ENCODE data around the gene ZXDB. TPM values are rescaled to one million over a fixed set of nuclear protein-coding genes. Genes with fewer than 3 reads are reported as not detected.
"Not testable (repeated sequence)": the region's sequence is repeated elsewhere in the genome, so short reads cannot be mapped to it uniquely, and the experiment has no call there.

ZXDB gene
- total RNA-seq, 1 donor from 2014 or later: 9.4 TPM

- Histone ChIP-seq H3K36me3 (ENCODE audit: control insufficient read depth, insufficient read depth, low read length) (no peaks in the 10 kb centered on the region), H3K27me3 (ENCODE audit: control insufficient read depth, insufficient read depth, low read length) (no peaks in the 10 kb centered on the region), H3K4me3 (ENCODE audit: low read depth, low read length) (no peak overlapping the region)
- DNase-seq (ENCODE audit: low read depth): no peak
- TF ChIP-seq CTCF (IDR thresholded peaks at IDR 0.05; ENCODE audit: insufficient read depth, low read length, poor library complexity, severe bottlenecking): no peak
These were observed 15.7 kb downstream of the ZXDB start for GRCh38 chrX:57607295-57608187.

- DNase-seq (ENCODE audit: low read depth); H3K36me3 ChIP-seq (ENCODE audit: control insufficient read depth, insufficient read depth, low read length): not testable (repeated sequence)
These were observed 21.5 kb downstream of the ZXDB start for GRCh38 chrX:57613351-57613750.

GRCh38 chrX:57629438-57629837 lies 37.6 kb downstream of the ZXDB start:
- DNase-seq (ENCODE audit: low read depth); H3K4me3 ChIP-seq (ENCODE audit: low read depth, low read length); H3K27me3 ChIP-seq (ENCODE audit: control insufficient read depth, insufficient read depth, low read length); H3K36me3 ChIP-seq (ENCODE audit: control insufficient read depth, insufficient read depth, low read length): not testable (repeated sequence)

More at GRCh38 chrX:57613351-57613750, 21.5 kb downstream of the ZXDB start:
- H3K27me3 ChIP-seq (ENCODE audit: control insufficient read depth, insufficient read depth, low read length); H3K4me3 ChIP-seq (ENCODE audit: low read depth, low read length): not testable (repeated sequence)

GRCh38 chrX:57640674-57641016 lies 48.8 kb downstream of the ZXDB start:
- no peak for TF ChIP-seq CTCF (IDR thresholded peaks at IDR 0.05; ENCODE audit: insufficient read depth, low read length, poor library complexity, severe bottlenecking)
- H3K27me3 ChIP-seq (ENCODE audit: control insufficient read depth, insufficient read depth, low read length): no peaks in the 10 kb centered on the region
- H3K4me3 ChIP-seq (ENCODE audit: low read depth, low read length): no peak overlapping the region
- no peaks in the 10 kb centered on the region for H3K36me3 ChIP-seq (ENCODE audit: control insufficient read depth, insufficient read depth, low read length)
- DNase-seq (ENCODE audit: low read depth): no peak

- no peak for TF ChIP-seq CTCF (IDR thresholded peaks at IDR 0.05; ENCODE audit: insufficient read depth, low read length, poor library complexity, severe bottlenecking)
- DNase-seq (ENCODE audit: low read depth): no peak
- no peak overlapping the region for H3K4me3 ChIP-seq (ENCODE audit: low read depth, low read length)
- no peaks in the 10 kb centered on the region for H3K27me3 ChIP-seq (ENCODE audit: control insufficient read depth, insufficient read depth, low read length)
- H3K36me3 ChIP-seq (ENCODE audit: control insufficient read depth, insufficient read depth, low read length): no peaks in the 10 kb centered on the region
These were observed 49.5 kb downstream of the ZXDB start for GRCh38 chrX:57641338-57641737.

GRCh38 chrX:57643698-57644097 lies 51.9 kb downstream of the ZXDB start:
- Histone ChIP-seq H3K36me3 (ENCODE audit: control insufficient read depth, insufficient read depth, low read length) (no peaks in the 10 kb centered on the region), H3K27me3 (ENCODE audit: control insufficient read depth, insufficient read depth, low read length) (no peaks in the 10 kb centered on the region), H3K4me3 (ENCODE audit: low read depth, low read length) (no peak overlapping the region)
- no peak for DNase-seq (ENCODE audit: low read depth)
- no peak for TF ChIP-seq CTCF (IDR thresholded peaks at IDR 0.05; ENCODE audit: insufficient read depth, low read length, poor library complexity, severe bottlenecking)

GRCh38 chrX:57647020-57647419 lies 55.2 kb downstream of the ZXDB start:
- Histone ChIP-seq H3K4me3 (ENCODE audit: low read depth, low read length) (no peak overlapping the region), H3K27me3 (ENCODE audit: control insufficient read depth, insufficient read depth, low read length) (no peaks in the 10 kb centered on the region), H3K36me3 (ENCODE audit: control insufficient read depth, insufficient read depth, low read length) (no peaks in the 10 kb centered on the region)
- no peak for TF ChIP-seq CTCF (IDR thresholded peaks at IDR 0.05; ENCODE audit: insufficient read depth, low read length, poor library complexity, severe bottlenecking)
- no peak for DNase-seq (ENCODE audit: low read depth)
